OCI-LY7 (cell line): Measurements from ENCODE around the gene ZNF711. TPM values are rescaled to one million over a fixed set of nuclear protein-coding genes. Genes with fewer than 3 reads are reported as not detected.
"Not testable (repeated sequence)": the region's sequence is repeated elsewhere in the genome, so short reads cannot be mapped to it uniquely, and the experiment has no call there.

Experiments
- BruUV-seq: library from RNA; stranded (reverse); fragments of 400-500 nt; replicated peaks from 2 replicates; lab custom pipeline; 2021; lab: Mats Ljungman, UMichigan
- CTCF ChIA-PET: fragments of 300-600 bp; sonication (Branson Sonifier 250); formaldehyde crosslinking; loops from one replicate; lab custom pipeline; 2022; ENCODE audit warnings: antibody characterized with exemption; ENCODE audit not compliant: unreplicated experiment; lab: Charles Lee
- POLR2A ChIA-PET: fragments of 300-600 bp; sonication (Branson Sonifier 250); formaldehyde crosslinking; loops from one replicate; lab custom pipeline; 2022; ENCODE audit warnings: antibody characterized with exemption; lab: Charles Lee
- DNase-seq: peaks from one replicate; pipeline ENCODE4 v3.0.0-alpha.2; 2015; ENCODE audit warnings: low spot score
- H2AFZ ChIP-seq: fragments of 200-600 bp; sonication (generic), shearing (Covaris generic); 2 replicates; pipeline ENCODE4 v1.6.1; 2014; ENCODE audit warnings: mild to moderate bottlenecking, antibody characterized with exemption, low read length, moderate library complexity
- H3K27ac ChIP-seq: fragments of 200-600 bp; sonication (generic); 2 replicates; pipeline ENCODE4 v1.5.1; 2014; ENCODE audit warnings: mixed run types, low read depth, mild to moderate bottlenecking, moderate library complexity, low read length, inconsistent platforms; ENCODE audit not compliant: poor library complexity, severe bottlenecking
- H3K36me3 ChIP-seq: fragments of 200-600 bp; sonication (generic); 2 replicates; pipeline ENCODE4 v1.6.1; 2014; ENCODE audit warnings: mild to moderate bottlenecking, antibody characterized with exemption, low read length, moderate library complexity, mixed read lengths; ENCODE audit not compliant: insufficient read depth
- H3K4me1 ChIP-seq: fragments of 200-600 bp; sonication (generic); 2 replicates; pipeline ENCODE4 v1.5.1; 2014; ENCODE audit warnings: mild to moderate bottlenecking, low read length; ENCODE audit not compliant: insufficient read depth, poor library complexity, severe bottlenecking
- H3K4me2 ChIP-seq: fragments of 200-600 bp; sonication (generic); 2 replicates; pipeline ENCODE4 v1.6.1; 2014; ENCODE audit warnings: mild to moderate bottlenecking, low read length
- H3K4me3 ChIP-seq: fragments of 200-600 bp; sonication (generic); 2 replicates; pipeline ENCODE4 v1.5.1; 2014; ENCODE audit warnings: mild to moderate bottlenecking, low read depth, low read length; ENCODE audit not compliant: poor library complexity, severe bottlenecking
- H3K79me2 ChIP-seq: fragments of 200-600 bp; sonication (generic); 2 replicates; pipeline ENCODE4 v1.6.1; 2016; ENCODE audit warnings: low read depth, mild to moderate bottlenecking, low read length, moderate library complexity, mixed read lengths; ENCODE audit not compliant: insufficient read depth
- H3K9me2 ChIP-seq: fragments of 200-600 bp; sonication (generic); 2 replicates; pipeline ENCODE4 v1.6.1; 2016; ENCODE audit warnings: mild to moderate bottlenecking, low read length, mixed read lengths; ENCODE audit not compliant: insufficient read depth
- H3K9me3 ChIP-seq: fragments of 200-600 bp; sonication (generic); 2 replicates; pipeline ENCODE4 v1.6.1; 2014; ENCODE audit warnings: mild to moderate bottlenecking, mixed run types, low read length, mixed read lengths
- H4K20me1 ChIP-seq: fragments of 200-600 bp; sonication (generic); 2 replicates; pipeline ENCODE4 v1.6.1; 2014; ENCODE audit warnings: mild to moderate bottlenecking, antibody characterized with exemption, low read length, moderate library complexity, mixed read lengths; ENCODE audit not compliant: insufficient read depth
- CTCF ChIP-seq: fragments of 200-600 bp; sonication (generic); conservative IDR thresholded peaks from 2 replicates; pipeline ENCODE4 v1.5.1; 2014; ENCODE audit warnings: mild to moderate bottlenecking, antibody characterized with exemption, low read length, moderate library complexity, mixed read lengths
- EZH2phosphoT487 ChIP-seq: fragments of 200-600 bp; sonication (generic); IDR thresholded peaks from 2 replicates; pipeline ENCODE4 v1.6.1; 2018; ENCODE audit warnings: low read depth, borderline replicate concordance, mild to moderate bottlenecking, mixed run types, antibody characterized with exemption, low read length, moderate library complexity, mixed read lengths
- intact Hi-C: fragments of 100-400 bp; cut with micrococcal nuclease; formaldehyde crosslinking; loops from one replicate; pipeline ENCODE4 v1.10.0; 2022; ENCODE audit not compliant: unreplicated experiment
- total RNA-seq, 2 experiments: library from RNA; depleted of rRNA in 1 of 2; stranded (reverse); fragments of >200 nt in 1 of 2; shearing (Covaris generic) in 1 of 2; gene quantifications; 2 replicates each; pipeline ENCODE4 v1.2.3, GENCODE V29; 2014 to 2022

The ZNF711 gene
- total RNA-seq, 2 experiments from 2014 or later, result 8.0 to 12.3 TPM

- Histone ChIP-seq H3K4me3 (peak overlapping the region; percentile 87), H3K9me3 (no peaks in the 10 kb centered on the region), H3K4me2 (peak overlapping the region; percentile 79), H3K36me3 (peaks cover 7% of the 10 kb centered on the region; the same call in 1 of the 2 replicates), H3K79me2 (peaks cover 26% of the 10 kb centered on the region), H3K27ac (peak overlapping the region; percentile 27), H3K4me1 (peaks cover 3% of the 10 kb centered on the region), H3K9me2 (no peaks in the 10 kb centered on the region), H4K20me1 (no peaks in the 10 kb centered on the region), H2AFZ (peak overlapping the region; percentile 72; the same call in 1 of the 2 replicates)
- ChIA-PET CTCF (interaction anchor here (0.6 to 0.7 kb wide), 2 partner anchors 11 to 63 kb away, joined by 3 read pairs; no protein-coding TSS in a partner anchor), POLR2A (interaction anchor here (0.6 to 1.7 kb wide), 3 partner anchors 104 to 523 kb away, joined by 3 to 7 read pairs (median 4); no protein-coding TSS in a partner anchor)
- peak; percentile 41 for DNase-seq
- BruUV-seq, result no TSS peak
- intact Hi-C loops, result loop anchor here (2.0 kb wide), 1 partner anchor 134 kb away; the partner anchor contains the start of gene POF1B
- TF ChIP-seq CTCF (no peak), EZH2phosphoT487 (no peak)
Observed at GRCh38 chrX:85244450-85245211, 840 bp downstream of the ZNF711 start.

- intact Hi-C loops, H3K4me3 ChIP-seq, BruUV-seq, H3K9me2 ChIP-seq, H3K4me1 ChIP-seq, H3K9me3 ChIP-seq, DNase-seq, CTCF ChIA-PET, H4K20me1 ChIP-seq, H3K79me2 ChIP-seq, H3K4me2 ChIP-seq, H3K36me3 ChIP-seq, H2AFZ ChIP-seq, POLR2A ChIA-PET, H3K27ac ChIP-seq: not testable (repeated sequence)
Observed at GRCh38 chrX:85285286-85285685, 41.5 kb downstream of the ZNF711 start.

GRCh38 chrX:85288992-85289723, 45.4 kb downstream of the ZNF711 start:
- ChIA-PET POLR2A (no interaction called here), CTCF (no interaction called here)
- intact Hi-C loops, result no loop called here
- H4K20me1 ChIP-seq, result no peaks in the 10 kb centered on the region
- H3K4me1 ChIP-seq, result no peaks in the 10 kb centered on the region
- H3K4me3 ChIP-seq, result no peak overlapping the region
- no peak overlapping the region for H2AFZ ChIP-seq
- no peaks in the 10 kb centered on the region for H3K9me3 ChIP-seq
- TF ChIP-seq EZH2phosphoT487 (no peak), CTCF (peak; percentile 50)
- no peak overlapping the region for H3K27ac ChIP-seq
- BruUV-seq, result no TSS peak
- no peaks in the 10 kb centered on the region for H3K79me2 ChIP-seq
- no peaks in the 10 kb centered on the region for H3K36me3 ChIP-seq
- no peaks in the 10 kb centered on the region for H3K9me2 ChIP-seq
- no peak for DNase-seq
- H3K4me2 ChIP-seq, result no peak overlapping the region
